ENCODE results near the gene LARP4B. TPM values are rescaled to one million over a fixed set of nuclear protein-coding genes. Genes with fewer than 3 reads are reported as not detected.

LARP4B gene
- polyA plus RNA-seq, 1 donor (not counting 4 experiments of a cell fraction or from before 2014, with no cell fraction given), result 39.4 TPM

GRCh38 chr10:818010-818409 lies 113.5 kb downstream of the LARP4B start:
- Histone ChIP-seq H3K9me1 (ENCODE audit: control insufficient read depth, extremely low read depth, insufficient read depth, low read length) (no peaks in the 10 kb centered on the region), H3K36me3 (ENCODE audit: control insufficient read depth in 2 of 2, extremely low read depth in 1 of 2, insufficient read depth in 2 of 2, low read length in 2 of 2) (peaks cover 48 to 78% of the 10 kb centered on the region in 2 experiments), H3K9ac (ENCODE audit: control insufficient read depth, extremely low read depth, insufficient read depth, low read length) (no peak overlapping the region), H3K79me2 (ENCODE audit: control insufficient read depth, insufficient read depth, low read length) (no peaks in the 10 kb centered on the region), H3K9me3 (ENCODE audit: control insufficient read depth, low read depth, low read length) (no peaks in the 10 kb centered on the region), H4K20me1 (ENCODE audit: control insufficient read depth, extremely low read depth, insufficient read depth, low read length) (no peaks in the 10 kb centered on the region), H3K27ac (ENCODE audit: control insufficient read depth, insufficient read depth, low read length) (no peak overlapping the region), H3K4me3 (ENCODE audit: control insufficient read depth in 2 of 3, extremely low read depth in 1 of 3, insufficient read depth in 2 of 3, low read depth in 1 of 3, low read length in 3 of 3) (no peak overlapping the region), H3K4me2 (ENCODE audit: control insufficient read depth, extremely low read depth, insufficient read depth, low read depth, low read length) (no peak overlapping the region), H2AFZ (ENCODE audit: control insufficient read depth, low read length) (no peak overlapping the region), H3K4me1 (ENCODE audit: control insufficient read depth, extremely low read depth, insufficient read depth, low read length) (no peaks in the 10 kb centered on the region), H3K27me3 (ENCODE audit: control insufficient read depth, extremely low read depth, insufficient read depth, low read length) (no peaks in the 10 kb centered on the region)
- TF ChIP-seq EZH2 (IDR thresholded peaks at IDR 0.05; ENCODE audit: low read length) (no peak), CTCF (optimal IDR thresholded peaks at IDR 0.05 in 1 of 3, IDR thresholded peaks at IDR 0.05 in 1 of 3, conservative IDR thresholded peaks at IDR 0.05 in 1 of 3; ENCODE audit: extremely low read depth in 1 of 3, insufficient read depth in 2 of 3, low read length in 3 of 3) (no peak)
- dilution Hi-C loops (cut with MboI; ENCODE audit: extremely low pct_ligation_motif_present, low sequenced_read_pairs), result no loop called here
- DNase-seq (ENCODE audit: low read depth, low spot score) (no peak), FAIRE-seq (no peak)

GRCh38 chr10:817371-817770 lies 114.1 kb downstream of the LARP4B start:
- H3K4me1 ChIP-seq (ENCODE audit: control insufficient read depth, extremely low read depth, insufficient read depth, low read length), result no peaks in the 10 kb centered on the region
- TF ChIP-seq CTCF (optimal IDR thresholded peaks at IDR 0.05 in 1 of 3, IDR thresholded peaks at IDR 0.05 in 1 of 3, conservative IDR thresholded peaks at IDR 0.05 in 1 of 3; ENCODE audit: extremely low read depth in 1 of 3, insufficient read depth in 2 of 3, low read length in 3 of 3) (no peak), EZH2 (IDR thresholded peaks at IDR 0.05; ENCODE audit: low read length) (no peak)
- DNase-seq (ENCODE audit: low read depth, low spot score), result no peak
- H3K9me1 ChIP-seq (ENCODE audit: control insufficient read depth, extremely low read depth, insufficient read depth, low read length), result no peaks in the 10 kb centered on the region
- H3K27ac ChIP-seq (ENCODE audit: control insufficient read depth, insufficient read depth, low read length), result no peak overlapping the region
- no peak overlapping the region for H3K4me2 ChIP-seq (ENCODE audit: control insufficient read depth, extremely low read depth, insufficient read depth, low read depth, low read length)
- no peak overlapping the region for H2AFZ ChIP-seq (ENCODE audit: control insufficient read depth, low read length)
- no peak overlapping the region for H3K4me3 ChIP-seq (ENCODE audit: control insufficient read depth in 2 of 3, extremely low read depth in 1 of 3, insufficient read depth in 2 of 3, low read depth in 1 of 3, low read length in 3 of 3)
- no peaks in the 10 kb centered on the region for H3K9me3 ChIP-seq (ENCODE audit: control insufficient read depth, low read depth, low read length)
- H3K79me2 ChIP-seq (ENCODE audit: control insufficient read depth, insufficient read depth, low read length), result no peaks in the 10 kb centered on the region
- no peaks in the 10 kb centered on the region for H3K27me3 ChIP-seq (ENCODE audit: control insufficient read depth, extremely low read depth, insufficient read depth, low read length)
- no peak overlapping the region for H3K9ac ChIP-seq (ENCODE audit: control insufficient read depth, extremely low read depth, insufficient read depth, low read length)
- FAIRE-seq, result no peak
- H4K20me1 ChIP-seq (ENCODE audit: control insufficient read depth, extremely low read depth, insufficient read depth, low read length), result no peaks in the 10 kb centered on the region
- H3K36me3 ChIP-seq (ENCODE audit: control insufficient read depth in 2 of 2, extremely low read depth in 1 of 2, insufficient read depth in 2 of 2, low read length in 2 of 2), result peaks cover 45 to 77% of the 10 kb centered on the region in 2 experiments
- dilution Hi-C loops (cut with MboI; ENCODE audit: extremely low pct_ligation_motif_present, low sequenced_read_pairs), result no loop called here
